Mucosa of stomach (tissue), 1 donor: ENCODE results near the gene PROK1.

Experiments used
- H3K27me3 ChIP-seq: one replicate; pipeline ENCODE4 v1.7.0; 2013; ENCODE audit warnings: mild to moderate bottlenecking, low read length; ENCODE audit not compliant: control insufficient read depth, insufficient read depth
- H3K36me3 ChIP-seq: one replicate; pipeline ENCODE4 v1.7.0; 2013; ENCODE audit warnings: low read length; ENCODE audit not compliant: control insufficient read depth, insufficient read depth
- H3K4me1 ChIP-seq: one replicate; pipeline ENCODE4 v1.7.0; 2013; ENCODE audit warnings: mild to moderate bottlenecking, low read length; ENCODE audit not compliant: control insufficient read depth, insufficient read depth
- H3K4me3 ChIP-seq: one replicate; pipeline ENCODE4 v1.7.0; 2013; ENCODE audit warnings: low read length
- H3K9ac ChIP-seq: one replicate; pipeline ENCODE4 v1.7.0; 2013; ENCODE audit warnings: mild to moderate bottlenecking, low read length, moderate library complexity
- H3K9me3 ChIP-seq: one replicate; pipeline ENCODE4 v1.7.0; 2013; ENCODE audit warnings: mild to moderate bottlenecking, low read length, moderate library complexity; ENCODE audit not compliant: control insufficient read depth
- donor health status: Pancreatic carcinoma.

The PROK1 gene

DNA sequence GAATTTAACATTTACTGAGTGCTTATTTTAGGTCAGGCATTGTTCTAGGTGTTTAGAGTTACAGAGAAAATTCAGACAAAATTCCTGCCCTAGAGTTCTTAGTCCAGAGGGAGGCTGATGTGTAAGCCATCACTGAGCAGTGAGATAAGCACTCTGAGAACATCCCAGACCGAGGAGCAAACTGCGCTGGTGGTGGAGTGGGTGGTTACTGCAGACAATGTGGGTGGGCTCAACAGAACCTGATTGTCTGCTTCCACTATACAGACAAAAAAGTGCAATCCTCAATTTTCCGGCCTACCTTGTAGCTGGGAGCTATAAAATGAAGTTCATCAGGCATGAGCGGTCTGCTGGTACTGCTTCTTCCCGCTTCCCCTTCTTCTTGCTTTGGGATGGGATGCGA, 23.5 kb downstream of the PROK1 start:
- no peak overlapping the region for H3K9ac ChIP-seq
- no peaks in the 10 kb centered on the region for H3K9me3 ChIP-seq
- H3K36me3 ChIP-seq, result no peaks in the 10 kb centered on the region
- H3K4me3 ChIP-seq, result no peak overlapping the region
- peaks cover 42% of the 10 kb centered on the region for H3K4me1 ChIP-seq
- H3K27me3 ChIP-seq, result no peaks in the 10 kb centered on the region

DNA sequence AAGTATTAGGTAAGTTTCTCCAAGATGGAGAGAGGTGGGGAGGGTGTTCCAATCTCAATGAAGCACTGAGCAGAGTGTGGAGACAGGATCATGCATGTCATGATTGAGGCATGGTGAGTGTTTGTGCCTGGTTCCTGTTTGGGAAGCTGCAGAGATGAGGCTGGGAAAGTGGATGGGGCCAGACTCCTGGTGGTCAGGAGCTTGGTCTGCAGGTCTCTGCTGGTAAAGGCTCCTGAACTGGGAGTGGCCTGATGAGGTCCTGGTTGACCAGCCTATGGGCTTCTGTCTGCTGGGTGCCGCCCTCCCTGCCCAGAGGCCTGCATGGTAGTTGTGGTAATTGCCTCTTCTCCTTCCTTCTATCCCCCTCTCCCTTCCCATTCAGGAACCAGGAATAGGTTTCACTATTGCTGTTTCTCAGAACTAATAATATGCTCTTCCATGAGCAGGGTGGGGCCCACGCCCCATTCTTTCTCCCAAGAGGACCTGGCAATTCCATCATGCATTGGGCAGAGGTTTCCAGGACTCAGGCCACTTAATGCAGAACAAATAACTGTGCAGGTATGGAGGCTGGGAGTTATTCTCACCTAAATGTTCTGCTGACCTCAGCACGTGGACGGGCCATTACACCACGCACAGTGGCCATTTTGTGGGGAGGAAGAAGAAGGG, 24.5 kb downstream of the PROK1 start:
- Histone ChIP-seq H3K36me3 (no peaks in the 10 kb centered on the region), H3K4me3 (no peak overlapping the region), H3K4me1 (peaks cover 52% of the 10 kb centered on the region), H3K9ac (no peak overlapping the region), H3K27me3 (no peaks in the 10 kb centered on the region), H3K9me3 (no peaks in the 10 kb centered on the region)

DNA sequence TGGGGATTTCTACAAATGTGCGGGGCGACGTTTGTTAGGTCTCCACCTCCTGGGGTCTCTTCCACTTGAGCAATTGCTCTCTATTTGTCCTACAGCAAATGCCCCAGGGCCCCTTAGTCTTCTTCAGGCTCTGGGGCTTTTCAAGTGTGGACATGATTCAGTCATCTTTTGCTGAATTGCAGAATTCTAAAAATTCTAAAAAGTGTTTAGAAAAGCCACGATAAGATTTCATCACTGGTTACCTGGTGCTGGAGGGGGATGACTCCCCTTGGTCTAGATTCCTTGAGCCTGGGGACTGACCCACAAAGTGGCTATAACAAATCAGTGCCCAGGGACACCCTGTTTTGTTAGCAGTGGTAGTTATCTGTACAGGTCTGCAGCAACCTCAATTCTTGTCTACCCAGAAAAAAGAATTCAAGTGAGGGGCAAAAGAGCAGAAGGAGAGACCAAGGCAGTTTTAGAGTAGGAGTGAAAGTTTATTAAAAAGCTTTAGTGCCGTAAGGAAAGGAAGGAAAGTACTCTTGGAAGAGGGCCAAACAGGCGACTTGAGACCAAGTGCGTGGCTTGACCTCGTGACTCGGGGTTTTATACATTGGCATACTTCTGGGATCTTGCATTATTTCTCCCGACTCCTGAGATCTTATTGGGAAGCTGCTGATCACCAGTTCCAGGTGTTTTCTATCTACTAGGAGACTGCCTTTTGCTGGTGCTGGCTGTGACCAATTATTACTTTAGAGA, 25.2 kb downstream of the PROK1 start:
- H3K9me3 ChIP-seq, result no peaks in the 10 kb centered on the region
- no peaks in the 10 kb centered on the region for H3K36me3 ChIP-seq
- no peaks in the 10 kb centered on the region for H3K27me3 ChIP-seq
- H3K9ac ChIP-seq, result no peak overlapping the region
- H3K4me1 ChIP-seq, result peaks cover 59% of the 10 kb centered on the region
- H3K4me3 ChIP-seq, result no peak overlapping the region

DNA sequence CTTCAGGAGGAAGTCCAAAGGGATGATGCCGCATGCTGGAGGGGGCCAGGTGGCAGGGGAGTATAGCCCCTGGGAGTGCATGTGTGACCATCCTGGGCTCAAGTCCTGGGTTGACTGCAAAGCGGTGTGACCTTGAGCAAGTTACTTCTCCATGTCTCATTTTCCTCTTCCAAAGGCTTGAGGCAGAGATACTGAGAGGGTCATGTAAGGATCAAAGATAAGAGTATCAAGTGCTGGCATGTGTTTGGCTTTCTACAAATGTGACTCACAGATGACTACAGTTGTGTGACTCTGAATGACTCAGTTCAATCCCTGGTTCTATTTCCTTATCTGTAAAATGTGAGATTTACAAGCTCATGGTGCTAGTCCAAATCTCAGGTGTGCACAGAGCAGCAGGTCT, 26.1 kb downstream of the PROK1 start:
- Histone ChIP-seq H3K4me3 (no peak overlapping the region), H3K27me3 (no peaks in the 10 kb centered on the region), H3K9me3 (no peaks in the 10 kb centered on the region), H3K9ac (no peak overlapping the region), H3K36me3 (no peaks in the 10 kb centered on the region), H3K4me1 (peaks cover 68% of the 10 kb centered on the region)

DNA sequence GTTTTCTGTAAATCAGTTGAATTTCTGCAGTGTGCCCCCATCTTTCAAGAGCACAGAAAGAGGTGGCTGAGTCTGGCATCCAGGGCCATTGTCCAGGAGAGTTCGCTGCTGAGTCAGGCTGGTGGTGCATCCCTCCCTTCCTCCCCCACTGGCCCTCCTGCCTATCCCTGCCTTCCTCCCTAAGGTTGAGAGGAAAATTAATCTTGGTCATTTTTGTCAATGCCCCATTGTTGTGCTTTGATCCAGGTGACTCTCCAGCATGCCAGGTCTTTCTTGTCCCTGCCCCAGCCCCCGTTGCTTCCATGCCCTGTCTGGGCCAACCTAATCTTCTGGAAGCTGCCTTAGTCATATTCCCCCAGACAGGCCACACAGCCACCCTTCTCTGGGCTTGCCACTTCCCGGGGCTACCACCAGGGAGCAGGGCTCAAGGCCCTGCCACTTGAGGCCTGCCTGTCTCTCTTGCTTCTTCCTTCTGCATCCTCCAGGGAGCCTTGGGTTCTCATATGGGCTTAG, 26.6 kb downstream of the PROK1 start:
- no peaks in the 10 kb centered on the region for H3K36me3 ChIP-seq
- H3K4me1 ChIP-seq, result peaks cover 72% of the 10 kb centered on the region
- peak overlapping the region; percentile 5 for H3K9ac ChIP-seq
- no peaks in the 10 kb centered on the region for H3K9me3 ChIP-seq
- H3K27me3 ChIP-seq, result no peaks in the 10 kb centered on the region
- H3K4me3 ChIP-seq, result no peak overlapping the region

DNA sequence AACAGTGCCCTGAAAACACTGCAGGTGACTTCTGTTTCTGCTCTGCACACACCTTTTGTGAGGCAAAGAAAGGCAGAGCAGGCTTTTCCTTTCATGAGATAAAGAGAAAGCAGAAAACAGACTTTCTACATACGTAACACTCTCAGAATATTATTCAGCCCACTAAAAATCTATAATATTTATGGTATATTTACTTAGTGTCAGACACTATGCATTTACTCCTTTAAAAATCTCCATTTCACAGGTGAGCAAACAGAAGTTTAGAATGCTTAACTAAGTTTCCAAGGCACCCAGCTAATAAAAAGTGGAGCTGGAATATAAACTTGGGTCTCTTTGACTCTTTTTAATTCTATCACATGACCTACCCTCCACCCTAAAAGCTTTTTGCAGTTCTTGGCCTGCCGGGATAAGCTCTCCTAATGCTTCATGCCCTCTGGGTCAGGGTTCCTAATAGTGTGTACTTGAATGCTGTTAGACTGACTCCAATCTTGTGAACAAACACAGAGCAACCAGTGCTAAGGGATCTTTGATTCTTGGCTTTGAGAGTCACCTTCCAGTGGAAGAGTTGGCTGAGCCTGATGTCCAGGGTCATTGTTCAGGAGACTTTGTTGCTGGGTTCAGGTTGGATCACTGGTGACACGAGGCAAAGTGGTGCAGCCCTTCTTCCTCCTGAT, 27.2 kb downstream of the PROK1 start:
- Histone ChIP-seq H3K4me1 (peaks cover 78% of the 10 kb centered on the region), H3K9me3 (no peaks in the 10 kb centered on the region), H3K4me3 (no peak overlapping the region), H3K9ac (no peak overlapping the region), H3K36me3 (no peaks in the 10 kb centered on the region), H3K27me3 (peaks cover 2% of the 10 kb centered on the region)

DNA sequence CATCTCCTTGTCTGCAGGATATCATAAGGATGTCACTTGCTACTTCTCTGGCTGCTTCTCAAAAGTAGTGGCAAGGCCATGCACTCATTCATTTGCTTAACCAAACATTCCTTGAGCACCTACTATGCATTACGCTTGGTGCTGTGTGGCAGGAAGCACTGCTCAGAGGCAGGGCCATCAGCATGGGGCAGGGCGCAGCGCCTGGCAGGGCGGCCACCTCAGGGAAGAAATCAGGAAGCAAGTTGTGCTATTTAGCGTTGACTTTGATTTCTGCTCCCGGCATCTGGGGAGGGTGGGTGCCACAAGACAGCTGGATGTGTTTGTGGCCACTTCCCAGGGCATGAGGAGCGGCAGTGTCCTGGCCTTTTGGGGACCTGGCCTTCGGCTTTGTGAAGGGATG, 27.9 kb downstream of the PROK1 start:
- Histone ChIP-seq H3K9ac (no peak overlapping the region), H3K4me1 (peaks cover 79% of the 10 kb centered on the region), H3K9me3 (no peaks in the 10 kb centered on the region), H3K27me3 (peaks cover 10% of the 10 kb centered on the region), H3K4me3 (no peak overlapping the region), H3K36me3 (no peaks in the 10 kb centered on the region)

DNA sequence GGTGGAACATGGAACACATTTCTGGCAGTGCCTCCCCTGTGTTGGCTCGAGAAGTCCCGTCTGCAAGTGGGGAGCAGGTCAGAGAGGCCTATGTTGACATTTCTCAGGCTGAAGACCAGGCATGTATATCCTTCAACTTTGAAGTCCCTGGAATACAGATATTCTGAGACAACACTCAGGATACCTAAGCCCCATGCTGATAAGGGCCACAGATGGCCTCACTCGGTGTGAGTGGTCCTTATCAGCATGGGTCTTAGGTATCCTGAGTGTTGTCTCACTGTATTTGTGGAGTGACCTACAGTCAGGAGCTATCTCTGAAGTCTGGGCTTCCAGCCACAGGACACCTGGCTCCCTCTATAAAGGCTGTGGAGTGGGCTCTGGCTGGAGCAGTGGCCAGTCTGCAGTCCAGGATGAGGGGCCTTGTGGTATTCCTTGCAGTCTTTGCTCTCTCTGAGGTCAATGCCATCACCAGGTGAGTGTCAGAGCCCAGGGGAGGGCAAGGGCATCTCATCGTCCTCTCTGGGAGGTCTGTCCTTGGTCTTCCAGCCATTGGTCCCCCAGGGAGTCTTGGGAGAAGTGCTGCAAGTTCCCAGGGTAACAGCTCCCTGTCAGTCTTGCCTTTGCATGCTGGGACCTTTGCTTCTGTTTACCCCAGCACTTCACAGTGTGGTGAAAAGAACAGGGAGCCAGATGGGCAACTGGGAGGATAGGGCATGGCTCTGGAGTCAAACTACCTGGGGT, 29.6 kb downstream of the PROK1 start:
- peaks cover 77% of the 10 kb centered on the region for H3K4me1 ChIP-seq
- no peak overlapping the region for H3K9ac ChIP-seq
- no peaks in the 10 kb centered on the region for H3K9me3 ChIP-seq
- peaks cover 15% of the 10 kb centered on the region for H3K27me3 ChIP-seq
- H3K4me3 ChIP-seq, result no peak overlapping the region
- no peaks in the 10 kb centered on the region for H3K36me3 ChIP-seq

DNA sequence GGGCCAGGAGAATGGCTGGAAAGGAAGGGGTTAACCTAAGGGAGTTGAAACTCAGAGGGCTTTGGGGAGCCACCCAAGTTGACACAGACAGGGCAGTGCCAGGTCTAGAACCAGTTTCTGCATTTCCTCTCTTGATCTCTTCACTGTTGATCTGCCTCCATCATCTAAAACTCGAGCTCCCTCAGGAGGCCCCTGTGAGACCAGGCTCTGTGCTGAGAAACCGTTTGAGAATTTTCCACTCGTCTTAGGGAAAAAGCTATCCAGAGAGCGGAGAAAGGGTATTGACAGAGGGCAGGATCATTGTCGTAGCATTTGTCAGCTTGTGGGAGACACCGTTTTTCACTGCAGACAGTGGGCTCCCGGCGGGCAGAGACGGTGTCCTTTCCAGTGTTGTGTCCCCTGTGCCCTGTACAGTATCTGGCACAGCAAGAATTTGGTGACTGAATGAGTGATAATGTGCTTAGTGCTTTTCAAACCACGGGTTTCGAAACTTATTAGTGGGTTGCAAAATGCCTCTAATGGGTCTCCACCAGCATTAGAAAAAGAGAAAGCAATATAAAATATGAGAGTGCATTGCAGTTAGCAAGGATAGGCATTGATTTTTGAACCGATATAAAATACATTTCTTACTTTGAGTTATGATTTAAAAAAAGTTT, 31.1 kb downstream of the PROK1 start:
- H3K4me1 ChIP-seq, result peaks cover 73% of the 10 kb centered on the region
- no peak overlapping the region for H3K4me3 ChIP-seq
- H3K9me3 ChIP-seq, result no peaks in the 10 kb centered on the region
- no peaks in the 10 kb centered on the region for H3K36me3 ChIP-seq
- peaks cover 15% of the 10 kb centered on the region for H3K27me3 ChIP-seq
- no peak overlapping the region for H3K9ac ChIP-seq

DNA sequence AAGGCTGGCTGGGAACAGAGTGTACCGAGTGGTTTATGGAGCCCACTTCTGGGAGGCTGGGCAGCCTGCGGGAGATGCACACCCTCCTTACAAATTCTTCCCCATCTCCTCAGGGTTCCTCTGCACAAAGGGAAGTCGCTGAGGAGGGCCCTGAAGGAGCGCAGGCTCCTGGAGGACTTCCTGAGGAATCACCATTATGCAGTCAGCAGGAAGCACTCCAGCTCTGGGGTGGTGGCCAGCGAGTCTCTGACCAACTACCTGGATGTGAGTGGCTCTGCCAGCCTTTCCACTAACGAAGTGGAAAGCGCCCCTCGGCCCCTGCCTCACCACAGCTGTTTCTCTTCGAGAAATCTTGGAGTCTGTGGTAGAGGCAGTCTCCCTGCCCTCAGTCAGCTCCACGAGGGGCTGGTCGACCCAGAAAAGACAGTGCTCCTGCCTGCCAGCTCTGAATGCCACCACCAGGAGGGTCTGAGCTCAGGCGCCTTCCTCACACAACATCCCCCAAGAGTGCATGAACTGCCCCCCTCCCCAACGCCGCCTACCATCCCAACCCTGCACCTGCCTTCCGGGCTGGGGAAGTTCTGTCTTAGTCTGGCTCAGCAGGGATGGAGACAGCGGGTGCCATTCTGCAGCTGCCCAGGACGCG, 31.8 kb downstream of the PROK1 start:
- Histone ChIP-seq H3K27me3 (peaks cover 15% of the 10 kb centered on the region), H3K36me3 (no peaks in the 10 kb centered on the region), H3K9me3 (no peaks in the 10 kb centered on the region), H3K4me3 (no peak overlapping the region), H3K9ac (no peak overlapping the region), H3K4me1 (peaks cover 73% of the 10 kb centered on the region)

DNA sequence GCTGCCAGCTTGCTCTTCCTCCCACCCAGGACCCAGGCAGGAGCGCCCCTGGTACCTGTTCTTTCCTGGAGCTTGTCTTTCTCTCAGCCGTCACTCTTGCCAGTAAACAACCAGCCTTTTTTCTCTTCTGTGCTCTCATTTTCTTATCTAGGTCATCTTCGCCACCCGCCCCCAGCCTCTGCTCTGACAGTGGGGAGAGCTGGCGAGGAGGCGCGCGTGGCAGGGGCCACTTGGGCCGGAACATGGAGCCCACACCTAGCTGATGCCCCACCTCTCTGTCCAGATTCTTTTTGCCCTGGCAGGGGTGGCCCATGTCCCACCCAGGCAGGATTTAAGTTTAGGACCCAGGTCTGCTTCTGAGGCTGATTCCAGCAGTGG, 32.3 kb downstream of the PROK1 start:
- peaks cover 73% of the 10 kb centered on the region for H3K4me1 ChIP-seq
- H3K9me3 ChIP-seq, result no peaks in the 10 kb centered on the region
- H3K9ac ChIP-seq, result no peak overlapping the region
- H3K27me3 ChIP-seq, result peaks cover 15% of the 10 kb centered on the region
- no peak overlapping the region for H3K4me3 ChIP-seq
- H3K36me3 ChIP-seq, result no peaks in the 10 kb centered on the region
